NCI-H128 (cell line): ENCODE measurements around the gene PTGFRN.
"Not testable (repeated sequence)": the region's sequence is repeated elsewhere in the genome, so short reads cannot be mapped to it uniquely, and the experiment has no call there.

Experiments
- DNase-seq: peaks from one replicate; lab custom pipeline; 2025; ENCODE audit not compliant: unreplicated experiment; lab: John Stamatoyannopoulos, UW

PTGFRN gene

DNA sequence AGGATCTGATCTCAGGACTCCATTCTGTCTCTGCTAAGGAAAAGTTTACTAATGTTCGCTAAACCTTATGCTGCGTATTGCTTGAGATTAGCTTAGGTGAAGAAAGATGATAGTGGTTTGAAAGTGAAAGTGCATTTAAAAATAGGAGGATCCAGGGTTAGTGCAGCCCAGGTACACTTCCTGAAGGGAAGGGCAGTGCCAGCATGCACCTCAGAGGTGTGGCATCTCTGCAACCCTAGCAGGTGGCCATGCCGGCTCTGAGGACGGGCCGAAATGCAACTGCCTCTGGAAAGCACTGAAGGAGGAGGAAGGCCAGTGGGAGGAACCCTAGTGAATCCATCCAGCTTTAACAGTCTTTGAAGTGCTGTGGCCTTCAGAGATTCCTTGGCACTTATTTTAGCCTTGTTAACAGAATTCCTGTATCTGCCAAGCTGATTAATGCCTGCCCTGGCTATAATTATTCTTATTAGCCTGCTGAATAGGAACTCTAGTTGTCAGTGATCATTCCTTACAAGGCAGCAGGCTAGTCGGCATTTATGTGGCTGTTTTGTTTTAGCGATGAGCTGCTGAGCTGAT is 5.5 kb downstream of the PTGFRN start:
- DNase-seq = no peak

DNA sequence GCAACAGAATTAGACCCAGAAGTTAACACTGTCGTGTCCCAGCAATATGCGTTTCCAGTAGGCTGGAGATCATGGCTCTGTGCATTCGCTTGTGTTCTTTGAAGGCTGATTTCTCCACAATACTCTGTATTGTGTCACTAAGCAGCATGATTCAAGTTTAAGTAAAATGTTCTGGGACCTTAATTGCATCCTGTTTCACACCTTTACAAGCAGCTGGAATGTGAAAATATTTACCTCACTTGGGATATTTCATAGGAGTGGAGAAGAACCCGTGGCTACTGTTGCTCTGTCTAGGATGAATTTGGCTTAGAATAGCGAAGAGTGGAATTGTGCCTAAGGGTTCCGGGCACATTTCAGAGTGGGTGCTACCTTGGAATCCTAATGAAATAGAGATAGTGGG is 6.3 kb downstream of the PTGFRN start:
- no peak for DNase-seq

DNA sequence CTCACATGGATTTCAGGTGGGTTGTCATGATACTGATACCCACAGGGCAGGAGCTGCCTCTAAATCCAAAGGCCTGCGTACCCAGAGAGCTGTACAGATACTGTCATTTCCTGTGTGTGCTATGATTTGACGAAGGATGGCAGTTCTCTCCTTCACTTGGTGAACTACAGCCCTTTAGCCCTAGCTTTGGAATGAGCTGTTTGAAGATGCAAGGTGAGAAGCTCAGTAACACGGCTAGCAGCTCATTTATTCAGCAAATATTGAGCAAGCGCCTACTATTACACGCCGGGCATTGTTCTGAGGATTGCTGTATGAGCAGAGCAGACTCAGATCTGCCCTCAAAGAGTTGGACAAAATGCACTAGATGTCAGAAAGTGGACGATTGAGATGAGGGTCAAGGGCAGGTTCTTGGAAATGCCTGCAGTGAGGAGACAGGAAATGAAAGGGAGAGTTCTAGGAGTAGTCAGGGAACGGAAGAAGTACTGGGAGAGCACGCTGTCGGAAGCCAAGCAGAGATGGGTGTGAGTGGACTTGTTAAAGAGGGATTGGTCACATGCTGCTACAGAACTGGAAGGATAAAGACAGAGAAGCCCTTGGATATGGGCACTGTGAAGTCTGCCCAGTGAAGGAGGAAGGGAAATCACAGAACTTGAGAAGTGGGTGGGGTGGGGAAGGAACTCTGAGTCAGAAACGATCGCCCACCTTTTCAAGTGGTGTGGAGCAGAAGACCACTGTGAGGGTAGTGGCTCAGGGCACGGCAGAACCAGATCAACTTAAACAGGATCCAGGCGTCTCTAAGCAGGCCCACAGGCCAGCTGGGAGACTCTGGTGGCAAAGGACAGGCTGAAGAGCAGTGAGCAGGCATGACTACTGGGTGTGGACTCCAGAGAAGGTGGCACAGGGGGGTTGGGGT is 7.1 kb downstream of the PTGFRN start:
- DNase-seq = no peak

DNA sequence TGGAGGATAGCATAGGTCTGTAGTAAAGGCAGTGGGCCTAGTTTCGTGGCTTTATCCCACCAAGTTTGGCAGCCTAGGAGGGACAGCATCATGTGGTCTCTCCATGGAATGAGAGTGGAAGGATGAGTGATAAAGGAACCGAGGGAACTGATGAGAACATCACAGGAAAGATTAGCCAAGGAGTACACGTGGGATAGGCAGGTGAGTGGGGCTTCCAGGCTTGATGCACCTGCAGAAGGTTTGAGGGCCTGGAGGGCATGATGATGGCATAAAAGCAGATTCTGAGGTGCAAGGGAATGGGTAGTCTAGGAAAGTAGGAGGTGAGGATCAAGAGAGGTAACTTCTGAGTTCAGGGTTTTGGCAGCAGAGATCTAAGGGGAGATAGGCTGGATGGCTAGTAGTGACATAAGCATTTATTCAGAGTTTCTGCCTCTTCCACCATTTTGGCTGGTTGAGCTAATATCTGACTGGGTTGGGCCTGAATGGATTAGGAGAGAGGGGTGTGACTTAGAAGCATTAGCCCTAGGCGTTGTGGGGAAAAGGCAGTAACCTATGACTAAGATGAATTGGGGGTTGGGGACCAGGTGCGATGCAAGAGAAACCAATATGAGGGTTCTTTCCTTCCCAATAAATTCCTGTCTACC is 9.1 kb downstream of the PTGFRN start:
- no peak for DNase-seq

DNA sequence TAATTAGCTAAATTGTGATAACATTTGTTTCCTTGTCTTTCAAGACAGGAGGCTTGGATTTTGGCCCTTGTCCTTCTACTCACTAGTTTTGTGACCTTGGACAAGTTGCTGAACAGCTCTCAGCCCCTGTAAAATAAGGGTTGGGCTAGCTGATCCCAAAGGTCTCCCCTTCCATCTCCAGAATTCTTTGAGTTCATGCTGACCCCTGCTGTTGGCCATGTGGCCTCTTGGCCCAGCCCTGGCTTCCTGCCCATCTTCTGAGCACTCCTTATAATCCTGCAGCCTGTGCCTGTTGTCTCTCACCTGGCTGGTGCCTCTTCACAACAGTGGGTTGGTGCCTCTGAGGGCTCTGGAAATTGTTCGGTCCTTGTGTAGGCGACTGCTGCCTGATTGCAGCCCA is 10.1 kb downstream of the PTGFRN start:
- no peak for DNase-seq

DNA sequence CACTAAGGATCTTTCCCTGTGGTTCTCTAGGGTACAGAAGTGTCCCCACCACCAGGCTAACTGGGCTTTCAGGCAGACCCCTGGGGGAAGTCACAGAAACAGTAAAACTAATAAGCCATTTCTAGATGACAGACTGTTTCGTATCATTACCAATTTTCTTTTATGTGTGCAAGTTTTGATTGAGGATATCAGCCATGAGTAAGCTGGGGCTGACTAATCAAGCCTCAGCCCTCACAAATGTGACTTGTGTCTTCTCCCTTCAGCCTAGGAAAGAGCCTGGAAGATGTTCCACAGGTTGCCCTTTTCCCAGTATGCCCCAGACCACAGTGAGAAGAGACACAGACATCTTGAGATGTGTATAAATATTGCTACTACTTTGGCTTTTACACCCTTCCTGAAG is 10.5 kb downstream of the PTGFRN start:
- no peak for DNase-seq

DNA sequence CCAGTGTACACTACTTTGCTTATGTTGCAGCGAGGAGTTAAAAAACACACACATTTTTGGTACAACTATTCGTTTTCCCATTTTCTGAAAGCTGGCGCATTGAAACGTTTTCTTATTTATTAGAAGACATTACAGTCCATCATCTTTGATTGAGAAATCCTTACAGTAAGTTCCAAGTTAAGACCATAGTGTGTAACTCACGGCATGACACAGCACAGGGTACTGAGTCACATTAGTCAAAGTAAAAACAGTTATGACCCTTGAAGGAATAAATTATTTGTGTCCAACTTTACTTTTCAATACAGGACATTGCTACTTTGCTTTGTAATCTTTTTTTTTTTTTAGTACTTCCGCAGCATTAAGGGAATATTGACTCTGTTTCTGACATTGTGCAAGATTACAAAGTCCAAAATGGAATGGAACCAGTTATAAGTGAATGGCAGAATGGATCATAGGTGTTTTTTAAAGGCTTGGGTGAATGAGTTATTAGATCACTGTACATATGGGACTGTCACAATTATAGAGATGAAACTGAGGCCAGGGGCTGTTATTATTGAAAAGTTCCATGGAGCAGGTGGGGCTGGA is 11.7 kb downstream of the PTGFRN start:
- DNase-seq = no peak

DNA sequence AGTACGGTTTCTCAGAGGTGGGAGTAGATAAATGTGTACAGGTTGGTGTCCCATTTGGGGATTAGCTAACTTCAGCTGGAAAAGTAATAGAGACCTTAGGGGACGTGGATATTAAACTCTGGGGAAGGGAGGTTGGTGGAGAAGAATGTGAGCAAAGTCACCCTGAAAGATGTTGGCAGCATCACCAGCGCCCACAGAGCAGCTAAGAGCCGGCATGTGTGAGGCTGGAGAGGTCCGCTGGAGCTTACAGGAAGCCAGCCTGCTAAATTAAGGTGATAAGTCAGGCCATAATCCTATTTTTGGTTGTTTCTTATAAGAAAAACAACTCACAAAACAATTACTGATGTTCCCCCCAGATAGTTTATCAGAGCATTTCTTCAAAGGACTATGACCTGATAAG is 12.2 kb downstream of the PTGFRN start:
- DNase-seq = no peak

DNA sequence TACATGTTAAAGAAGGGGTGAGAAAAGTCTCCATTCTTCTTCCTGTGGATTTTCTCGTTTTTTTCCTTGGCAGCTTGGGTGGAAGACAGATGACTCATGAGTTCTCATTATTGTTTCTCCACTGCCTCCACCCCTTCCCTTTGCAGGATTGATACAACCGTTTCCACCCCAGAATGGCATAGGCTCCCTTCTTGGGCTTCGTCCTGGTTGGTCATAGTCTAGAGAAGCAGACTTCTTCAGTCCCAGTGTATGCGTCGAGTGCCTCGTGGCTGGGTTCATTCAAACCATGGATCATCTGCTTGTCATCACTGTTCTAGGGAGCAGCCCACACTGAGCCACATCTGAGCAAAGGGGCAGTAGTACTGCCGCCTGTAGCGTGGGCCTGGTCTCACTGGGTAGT is 13.7 kb downstream of the PTGFRN start:
- DNase-seq = no peak

DNA sequence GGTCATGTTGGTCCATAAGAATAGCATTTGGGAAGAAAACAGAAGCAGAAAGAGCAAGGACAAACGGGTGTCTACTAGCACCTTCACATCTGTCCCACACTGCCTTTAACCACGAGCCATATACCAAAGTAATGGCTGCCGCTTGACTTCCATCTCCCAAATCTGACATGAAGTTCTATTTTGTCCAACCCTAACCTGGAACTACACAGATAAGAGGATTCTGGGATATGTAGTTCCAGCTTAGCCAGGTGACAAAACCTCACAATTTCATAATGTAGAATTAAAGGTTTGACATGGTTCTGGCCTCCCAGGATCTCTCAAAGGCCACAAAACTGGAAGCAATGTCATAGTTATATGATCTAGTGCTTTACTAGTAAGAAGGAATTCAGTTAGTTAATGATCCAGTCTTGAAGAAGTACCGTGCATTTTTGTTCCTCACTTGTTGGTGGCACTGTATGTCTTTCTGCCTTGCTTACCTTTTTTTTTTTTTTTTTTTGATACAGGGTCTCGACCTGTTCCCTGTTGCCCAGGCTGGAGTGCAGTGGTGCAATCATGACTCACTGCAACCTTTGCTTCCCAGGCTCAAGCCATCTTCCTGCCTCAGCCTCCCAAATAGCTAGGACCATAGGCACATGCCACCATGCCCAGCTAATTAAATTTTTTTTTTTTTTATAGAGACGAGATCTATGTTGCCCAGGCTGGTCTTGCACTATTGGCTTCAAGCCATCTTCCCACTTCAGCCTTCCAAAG is 17.5 kb downstream of the PTGFRN start:
- no peak for DNase-seq

DNA sequence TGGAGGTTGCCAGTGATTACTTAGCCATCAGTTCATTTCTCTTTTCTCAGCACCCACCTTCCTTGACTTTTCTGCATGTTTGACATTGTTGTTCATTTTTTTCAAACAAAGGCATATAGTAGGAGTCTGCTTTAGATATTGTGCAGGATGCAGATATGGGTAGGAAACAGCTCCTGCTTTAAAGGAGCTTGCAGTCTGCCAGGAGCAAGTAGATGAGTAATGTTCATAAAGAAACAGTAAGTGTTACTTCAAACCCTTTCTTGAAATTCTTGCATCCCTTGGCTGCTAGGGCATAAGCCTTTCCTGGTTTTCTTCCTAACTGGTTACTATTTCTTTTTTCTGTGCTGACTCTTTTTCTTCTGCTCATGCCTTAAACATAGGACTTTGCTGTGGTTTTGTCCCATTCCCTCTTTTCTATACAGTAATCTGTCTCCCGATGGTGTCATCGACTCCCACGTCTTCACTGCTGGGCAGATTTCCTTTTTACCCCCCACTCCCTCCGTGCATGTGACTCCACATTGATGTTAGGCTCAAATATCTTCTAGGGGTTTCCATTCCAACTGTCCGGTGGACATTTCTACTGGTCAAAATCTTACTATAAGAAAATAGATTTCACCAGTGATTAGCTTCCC is 20.4 kb downstream of the PTGFRN start:
- DNase-seq = no peak

DNA sequence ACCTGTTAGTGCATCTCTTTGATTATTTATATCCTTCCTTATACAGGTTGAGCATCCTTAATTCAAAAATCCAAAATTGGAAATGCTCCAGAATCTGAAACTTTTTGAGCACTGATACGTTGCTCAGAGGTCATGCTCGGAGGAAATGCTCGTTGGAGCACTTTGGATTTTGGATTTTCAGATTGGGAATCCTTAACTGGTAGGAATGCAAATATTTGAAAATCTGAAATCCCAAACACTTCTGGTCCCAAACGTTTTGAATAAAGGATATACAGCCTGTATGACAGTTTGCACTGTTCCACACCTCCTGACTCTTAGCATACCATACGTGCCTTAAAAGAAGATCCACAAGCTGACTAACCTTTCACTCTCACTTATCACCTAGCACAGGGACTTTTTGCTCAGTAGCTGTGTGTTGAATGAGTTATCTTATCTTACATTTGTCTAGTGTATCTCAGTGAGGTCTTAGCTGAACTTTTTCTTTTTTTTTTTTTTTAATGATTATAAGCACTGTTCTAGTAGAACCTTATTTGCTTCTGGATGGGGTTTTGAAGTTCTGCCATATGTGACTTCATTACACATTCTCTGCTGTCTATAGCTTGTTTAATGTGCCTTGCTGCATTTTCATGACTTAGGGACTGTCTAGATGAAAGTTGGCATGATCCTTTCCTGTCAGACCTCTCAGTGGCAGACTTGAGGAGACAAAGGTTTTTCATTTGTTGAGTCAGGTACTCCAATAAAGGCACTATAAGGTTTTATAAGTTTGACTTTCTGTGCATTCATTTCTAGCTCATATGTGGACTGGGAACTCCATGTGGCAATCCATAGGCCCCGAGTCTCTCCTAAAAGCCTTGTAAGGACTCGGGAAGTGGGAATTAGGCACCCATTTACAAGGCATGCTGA is 21.6 kb downstream of the PTGFRN start:
- no peak for DNase-seq

DNA sequence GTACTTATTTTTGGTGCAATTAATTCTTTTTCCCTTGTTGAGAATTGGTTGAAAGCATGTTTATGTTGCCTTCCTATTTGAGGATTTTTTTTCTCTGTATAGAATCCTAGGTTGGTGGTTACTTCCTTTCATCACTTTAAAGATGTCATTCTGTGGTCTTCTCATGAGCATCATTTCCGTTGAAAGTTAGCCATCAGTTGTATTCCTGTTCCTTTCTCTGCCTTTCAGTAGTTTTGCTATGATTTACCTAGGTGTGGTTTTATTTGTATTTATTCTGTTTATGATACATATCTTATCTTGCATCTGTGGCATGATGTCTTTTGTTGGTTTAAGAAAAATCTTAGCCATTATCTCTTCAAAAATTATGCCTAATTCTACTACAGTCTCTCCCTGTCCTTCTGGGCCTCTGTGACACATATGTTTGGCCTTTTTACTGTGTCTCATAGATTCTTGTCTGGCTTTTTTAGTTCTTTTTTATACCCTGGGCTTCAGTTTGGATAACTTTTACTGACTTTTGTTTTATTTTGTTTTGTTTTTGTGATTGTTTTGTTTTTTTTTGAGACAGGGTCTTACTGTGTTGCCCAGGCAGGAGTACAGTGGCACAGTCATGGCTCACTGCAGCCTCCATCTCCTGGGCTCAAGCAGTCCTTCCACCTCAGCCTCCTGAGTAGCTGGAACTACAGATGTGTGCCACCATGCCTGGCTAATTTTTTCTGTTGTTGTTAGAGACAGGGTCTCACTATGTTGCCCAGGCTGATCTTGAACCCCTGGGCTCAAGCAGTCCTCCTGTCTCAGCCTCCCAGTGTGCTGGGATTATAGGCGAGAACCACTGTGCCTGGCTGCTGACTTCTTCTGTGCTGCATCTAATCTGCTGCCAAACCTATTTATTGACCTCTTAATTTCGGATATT is 24.1 kb downstream of the PTGFRN start:
- no peak for DNase-seq

DNA sequence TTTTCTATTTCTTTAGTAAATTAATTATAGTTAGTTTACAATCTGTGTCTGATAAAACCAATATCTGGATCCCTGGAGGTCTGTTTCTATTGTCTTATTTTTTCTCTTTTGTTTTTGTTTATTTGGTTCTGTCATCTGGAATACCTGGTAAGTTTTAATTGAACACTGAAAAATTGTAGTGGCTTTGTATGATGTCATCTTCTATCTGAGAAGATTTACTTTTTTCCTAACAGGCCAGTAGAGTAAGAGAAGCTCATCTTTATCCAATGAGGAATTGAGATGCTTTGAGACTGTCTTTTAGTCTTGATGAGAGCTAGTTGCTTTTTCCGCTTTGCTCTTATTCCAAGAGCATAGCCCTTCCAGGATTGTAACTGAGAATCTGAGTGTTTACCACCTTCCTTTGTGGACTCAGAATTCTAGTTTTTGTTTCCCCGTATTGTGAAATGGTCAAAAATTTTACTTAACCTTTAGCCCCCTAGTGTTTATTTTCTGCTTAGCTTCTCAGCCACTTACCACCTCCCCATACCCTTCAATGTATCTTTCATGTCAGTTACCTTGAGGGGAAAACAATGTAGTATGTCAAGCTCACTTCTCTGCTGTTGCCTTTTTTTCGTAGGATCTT is 25.0 kb downstream of the PTGFRN start:
- no peak for DNase-seq

DNA sequence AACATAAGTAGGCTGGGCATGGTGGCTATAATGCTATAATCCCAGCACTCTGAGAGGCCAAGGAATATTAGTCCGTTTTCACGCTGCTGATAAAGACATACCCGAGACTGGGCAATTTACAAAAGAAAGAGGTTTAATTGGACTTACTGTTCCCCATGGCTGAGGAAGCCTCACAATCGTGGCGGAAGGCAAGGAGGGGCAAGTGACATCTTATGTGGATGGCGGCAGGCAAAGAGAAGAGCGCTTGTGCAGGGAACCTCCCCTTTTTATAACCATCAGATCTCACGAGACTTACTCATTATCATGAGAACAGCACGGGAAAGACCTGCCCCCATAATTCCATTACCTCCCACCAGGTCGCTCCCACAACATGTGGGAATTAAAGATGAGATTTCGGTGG is 28.5 kb downstream of the PTGFRN start:
- DNase-seq = no peak

DNA sequence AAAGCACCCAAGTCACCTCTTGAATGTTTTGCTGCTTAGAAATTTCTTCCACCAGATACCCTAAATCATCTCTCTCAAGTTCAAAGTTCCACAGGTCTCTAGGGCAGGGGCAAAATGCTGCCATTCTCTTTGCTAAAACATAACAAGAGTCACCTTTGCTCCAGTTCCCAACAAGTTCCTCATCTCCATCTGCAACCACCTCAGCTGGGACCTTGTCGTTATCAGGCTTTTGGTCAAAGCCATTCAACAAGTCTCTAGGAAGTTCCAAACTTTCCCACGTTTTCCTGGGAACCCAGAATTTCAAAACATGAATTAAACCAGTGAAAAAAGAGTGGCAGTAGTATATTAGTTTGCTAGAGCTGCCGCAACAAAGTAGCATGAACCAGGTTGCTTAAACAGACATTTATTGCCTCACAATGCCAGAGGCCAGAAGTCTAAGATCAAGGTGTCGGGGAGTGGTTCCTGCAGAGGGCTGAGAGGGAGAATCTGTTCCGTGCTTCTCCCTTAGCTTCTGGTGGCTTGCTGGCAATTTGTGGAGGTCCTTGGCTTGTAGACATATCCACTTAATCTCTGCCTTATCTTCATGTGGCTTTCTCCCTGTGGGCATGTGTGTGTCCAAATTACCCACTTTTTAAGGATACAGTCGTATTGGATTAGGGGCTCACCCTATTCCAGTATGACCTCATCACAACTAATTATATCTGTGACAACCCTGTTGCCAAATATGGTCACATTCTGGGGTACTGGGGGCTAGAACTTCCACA is 30.2 kb downstream of the PTGFRN start:
- DNase-seq = not testable (repeated sequence)

DNA sequence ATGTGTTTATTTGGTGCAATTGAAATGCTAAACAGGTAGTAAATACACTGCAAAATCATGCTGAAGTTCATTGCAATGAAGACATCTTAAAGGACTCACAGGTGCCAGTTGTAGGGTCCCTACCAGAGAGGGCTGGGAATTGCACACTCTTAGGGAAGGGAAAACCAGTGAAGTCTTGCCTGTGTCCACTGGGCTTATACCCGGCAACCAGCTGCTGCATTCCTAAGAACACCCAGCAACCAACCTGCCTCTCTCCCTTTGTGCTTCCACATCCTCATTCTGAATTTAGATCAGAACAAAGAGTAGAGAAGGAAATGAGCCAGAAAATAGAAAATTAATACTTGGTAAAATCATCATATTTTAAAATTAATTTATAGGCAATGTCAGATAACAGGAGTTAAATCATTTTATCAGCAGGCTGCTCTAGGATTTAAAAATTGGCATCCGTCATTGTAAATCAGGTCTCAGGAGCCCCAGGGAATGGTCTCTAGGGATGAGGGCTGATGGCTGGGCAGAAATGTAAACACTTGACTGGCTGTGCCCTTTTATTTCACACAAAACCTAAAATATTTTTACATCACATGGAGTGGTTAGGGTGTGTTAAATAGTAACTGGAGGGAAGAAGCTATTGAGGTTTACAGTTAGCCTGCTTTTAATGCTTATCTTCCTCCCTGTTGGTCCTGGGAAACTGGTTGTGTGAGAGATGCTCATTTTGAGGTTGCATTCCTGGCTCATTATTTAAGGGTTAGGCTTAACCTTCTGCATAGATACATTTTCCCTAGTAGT is 31.3 kb downstream of the PTGFRN start:
- DNase-seq = peak; percentile 18
